Tibial nerve (tissue), 4 donors: ENCODE results near the gene UQCC5. TPM values are rescaled to one million over a fixed set of nuclear protein-coding genes. Genes with fewer than 3 reads are reported as not detected.

Source experiments
- DNase-seq, 2 donors: peaks; one replicate each; pipeline ENCODE4 v3.0.0-alpha.2; 2019; ENCODE audit warnings: low spot score in 2 of 2
- H3K27ac ChIP-seq, 4 donors: fragments of 200-600 bp; sonication (generic) in 3 of 4; one replicate each; pipeline ENCODE4 v1.5.1; 2017 to 2019; ENCODE audit warnings: mild to moderate bottlenecking in 1 of 4
- H3K27me3 ChIP-seq, 2 donors: fragments of 200-600 bp; sonication (generic) in 1 of 2; one replicate each; pipeline versions ENCODE4 v1.5.1 to v1.6.0; 2017 to 2019
- H3K36me3 ChIP-seq, 3 donors: fragments of 200-600 bp; sonication (generic); one replicate each; pipeline ENCODE4 v1.5.1; 2018 to 2019
- H3K4me1 ChIP-seq, 4 donors: fragments of 200-600 bp; sonication (generic) in 3 of 4; one replicate each; pipeline ENCODE4 v1.5.1; 2017 to 2019
- H3K4me3 ChIP-seq, 4 donors: fragments of 200-600 bp; sonication (generic) in 3 of 4; one replicate each; pipeline ENCODE4 v1.5.1; 2017 to 2019; ENCODE audit warnings: mild to moderate bottlenecking in 1 of 4, moderate library complexity in 1 of 4
- H3K9me3 ChIP-seq, 4 donors: fragments of 200-600 bp; sonication (generic) in 3 of 4; one replicate each; pipeline ENCODE4 v1.5.1; 2017 to 2019
- CTCF ChIP-seq, 5 experiments: fragments of 200-600 bp in 3 of 5; fragments of 450-650 bp in 2 of 5; sonication (generic) in 3 of 5; IDR thresholded peaks; one replicate each; pipeline ENCODE4 v1.5.1; 2016 to 2019; ENCODE audit warnings: antibody characterized with exemption in 5 of 5, mild to moderate bottlenecking in 3 of 5, moderate library complexity in 2 of 5
- EP300 ChIP-seq, 2 donors: sonication (generic); formaldehyde crosslinking; IDR thresholded peaks; one replicate each; pipeline ENCODE4 v1.6.1; 2017; ENCODE audit warnings: antibody characterized with exemption in 2 of 2, mild to moderate bottlenecking in 1 of 2
- POLR2A ChIP-seq, 2 donors: fragments of 450-650 bp; IDR thresholded peaks; one replicate each; pipeline ENCODE4 v1.6.1; 2017; ENCODE audit warnings: antibody characterized with exemption in 2 of 2, mild to moderate bottlenecking in 2 of 2, moderate library complexity in 2 of 2
- WGBS, 2 donors: methylation state at CpG; one replicate each; pipeline ENCODE4 v1.1.5; 2018; 5-methylcytosine and 5-hydroxymethylcytosine counted together
- total RNA-seq, 4 donors: library from RNA; depleted of rRNA; stranded (reverse); fragments of >200 nt; gene quantifications; one replicate each; pipeline ENCODE4 v1.1.0, GENCODE V29; 2016

UQCC5 gene
- total RNA-seq, 4 donors from 2014 or later = 1.2 to 23.9 (median 9.5) TPM

GRCh38 chr3:52514576-52514975 lies 21.8 kb upstream of the UQCC5 start:
- H3K36me3 ChIP-seq = peaks cover 0 to 57% (median 0%) of the 10 kb centered on the region in 3 donors
- H3K9me3 ChIP-seq = no peaks in the 10 kb centered on the region
- no peak overlapping the region for H3K4me3 ChIP-seq
- DNase-seq = no peak
- WGBS, 2 donors = 71 to 84% methylated on average over 9 to 10 of the region's 11 CpGs
- H3K27me3 ChIP-seq = no peaks in the 10 kb centered on the region
- no peak overlapping the region for H3K27ac ChIP-seq
- H3K4me1 ChIP-seq = peaks cover 0 to 24% (median 5%) of the 10 kb centered on the region in 4 donors
- TF ChIP-seq CTCF (IDR thresholded peaks at IDR 0.05) (no peak), EP300 (IDR thresholded peaks at IDR 0.05) (no peak), POLR2A (IDR thresholded peaks at IDR 0.05) (no peak)

GRCh38 chr3:52515192-52515591 lies 21.2 kb upstream of the UQCC5 start:
- peaks cover 0 to 63% (median 0%) of the 10 kb centered on the region in 3 donors for H3K36me3 ChIP-seq
- 46% methylated on average over 6 of the region's 6 CpGs for WGBS, 2 donors
- no peak overlapping the region for H3K4me3 ChIP-seq

GRCh38 chr3:52516509-52517195 lies 19.8 kb upstream of the UQCC5 start:
- Histone ChIP-seq H3K4me1 (peaks cover 0 to 24% (median 5%) of the 10 kb centered on the region in 4 donors), H3K36me3 (peaks cover 0 to 70% (median 0%) of the 10 kb centered on the region in 3 donors), H3K4me3 (no peak overlapping the region), H3K27ac (no peak overlapping the region), H3K27me3 (no peaks in the 10 kb centered on the region), H3K9me3 (no peaks in the 10 kb centered on the region)
- WGBS, 2 donors = 93% methylated on average over 14 of the region's 19 CpGs
- TF ChIP-seq CTCF (IDR thresholded peaks at IDR 0.05) (no peak), POLR2A (IDR thresholded peaks at IDR 0.05) (no peak), EP300 (IDR thresholded peaks at IDR 0.05) (no peak)
- DNase-seq = no peak

More at GRCh38 chr3:52515192-52515591, 21.2 kb upstream of the UQCC5 start:
- TF ChIP-seq CTCF (IDR thresholded peaks at IDR 0.05) (no peak), EP300 (IDR thresholded peaks at IDR 0.05) (no peak), POLR2A (IDR thresholded peaks at IDR 0.05) (no peak)
- no peaks in the 10 kb centered on the region for H3K27me3 ChIP-seq
- no peaks in the 10 kb centered on the region for H3K9me3 ChIP-seq
- DNase-seq = no peak
- no peak overlapping the region for H3K27ac ChIP-seq
- H3K4me1 ChIP-seq = peaks cover 0 to 24% (median 5%) of the 10 kb centered on the region in 4 donors

GRCh38 chr3:52517796-52518722 lies 18.3 kb upstream of the UQCC5 start:
- no peak for DNase-seq
- H3K4me1 ChIP-seq = peaks cover 0 to 24% (median 5%) of the 10 kb centered on the region in 4 donors
- H3K9me3 ChIP-seq = no peaks in the 10 kb centered on the region
- H3K36me3 ChIP-seq = peaks cover 0 to 70% (median 0%) of the 10 kb centered on the region in 3 donors
- no peaks in the 10 kb centered on the region for H3K27me3 ChIP-seq
- 80 to 81% methylated on average over 14 to 24 of the region's 25 CpGs for WGBS, 2 donors
- no peak overlapping the region for H3K27ac ChIP-seq
- TF ChIP-seq CTCF (IDR thresholded peaks at IDR 0.05) (no peak), EP300 (IDR thresholded peaks at IDR 0.05) (no peak), POLR2A (IDR thresholded peaks at IDR 0.05) (no peak)
- H3K4me3 ChIP-seq = peak overlapping the region; percentile 2 to 45 (median 19)
